GM12878 (cell line): ENCODE data around the gene HCFC1R1. TPM values are rescaled to one million over a fixed set of nuclear protein-coding genes. Genes with fewer than 3 reads are reported as not detected.

ENCODE experiments used
- ATF2 ChIP-seq: IDR thresholded peaks from 2 replicates; pipeline ENCODE4 v1.6.1; 2012; ENCODE audit warnings: low read length, inconsistent platforms
- HDGF ChIP-seq: fragments of 450-650 bp; IDR thresholded peaks from 2 replicates; pipeline ENCODE4 v1.6.1; 2016; ENCODE audit warnings: antibody characterized with exemption
- MTA2 ChIP-seq: fragments of 450-650 bp; IDR thresholded peaks from 2 replicates; pipeline ENCODE4 v1.6.1; 2016; ENCODE audit warnings: low read depth, mild to moderate bottlenecking, moderate library complexity
- NKRF ChIP-seq: fragments of 450-650 bp; conservative IDR thresholded peaks from 2 replicates; pipeline ENCODE4 v1.6.1; 2017; ENCODE audit warnings: mild to moderate bottlenecking, moderate library complexity
- NR2F1 ChIP-seq: fragments of 450-650 bp; conservative IDR thresholded peaks from 2 replicates; pipeline ENCODE4 v1.6.1; 2017; ENCODE audit warnings: mild to moderate bottlenecking
- PRDM15 ChIP-seq: fragments of 450-650 bp; formaldehyde crosslinking; IDR thresholded peaks from 2 replicates; pipeline ENCODE4 v1.4.0; 2020; ENCODE audit warnings: mild to moderate bottlenecking, moderate library complexity
- RBBP5 ChIP-seq: fragments of 200-600 bp; sonication (generic); conservative IDR thresholded peaks from 2 replicates; pipeline ENCODE4 v1.6.1; 2016
- RELB ChIP-seq: fragments of 450-650 bp; IDR thresholded peaks from 2 replicates; pipeline ENCODE4 v1.6.1; 2017; ENCODE audit warnings: low read depth, mild to moderate bottlenecking, moderate library complexity
- SKIL ChIP-seq: fragments of 450-650 bp; IDR thresholded peaks from 2 replicates; pipeline ENCODE4 v1.6.1; 2017; ENCODE audit warnings: mild to moderate bottlenecking, low read depth, inconsistent platforms; ENCODE audit not compliant: poor library complexity, severe bottlenecking
- TAF1 ChIP-seq: IDR thresholded peaks from 2 replicates; pipeline ENCODE4 v1.6.1; 2011; ENCODE audit warnings: mild to moderate bottlenecking, low read depth, low read length, borderline replicate concordance
- TCF3 ChIP-seq: IDR thresholded peaks from 2 replicates; pipeline ENCODE4 v1.6.1; 2012; ENCODE audit warnings: low read depth, mild to moderate bottlenecking, low read length, borderline replicate concordance; ENCODE audit not compliant: insufficient read depth
- ZNF592 ChIP-seq: fragments of 450-650 bp; IDR thresholded peaks from 2 replicates; pipeline ENCODE4 v1.6.1; 2017; ENCODE audit warnings: mild to moderate bottlenecking, moderate library complexity
- polyA plus RNA-seq, 11 experiments: library from polyadenylated mRNA; depleted of rRNA in 4 of 11; unstranded in 6 of 11; stranded (reverse) in 5 of 11; fragments of >200 nt; fragmentation: Nextera tagmentation in 4 of 11; fragmentation: Illumina TruSeq in 1 of 11; extraction: Ambion mirVana in 4 of 11; extraction: Trizol in 1 of 11; gene quantifications; 1 replicate in 1 of 11; 2 replicates in 10 of 11; pipeline versions ENCODE4 v1.2.1 to v1.2.3, GENCODE V29; 2011 to 2016; ENCODE audit warnings: inconsistent platforms in 2 of 11, missing spikeins in 2 of 11, low read depth in 1 of 11
- total RNA-seq, 4 experiments: library from RNA; depleted of rRNA in 3 of 4; stranded (reverse); fragments of >200 nt in 3 of 4; fragmentation: Illumina TruSeq in 1 of 4; extraction: Trizol in 1 of 4; gene quantifications; 2 replicates each; pipeline versions ENCODE4 v1.2.1 to v1.2.3, GENCODE V29; 2013 to 2021

Gene HCFC1R1
- total and polyA plus RNA-seq, 10 of the 15 experiments (the other 5 are each of a cell fraction or from before 2014, with no cell fraction given) = 2.8 to 42.5 (median 20.4) TPM

- no peak for TF ChIP-seq SKIL
- peak; percentile 92 for TF ChIP-seq RELB
- peak; percentile 53; the same call in 1 of the 2 replicates for TF ChIP-seq MTA2
- peak; percentile 34; the same call in 1 of the 2 replicates for TF ChIP-seq HDGF
- 0 out of 2 replicates have a peak, but pooled peaks have one; percentile 10 for TF ChIP-seq ZNF592
- TF ChIP-seq NR2F1 = 0 out of 2 replicates have a peak, but pooled peaks have one; percentile 38
- TF ChIP-seq PRDM15 = no peak
- no peak for TF ChIP-seq RBBP5
- TF ChIP-seq TCF3 = peak; percentile 13; the same call in 1 of the 2 replicates
- TF ChIP-seq ATF2 = no peak; the same call in 1 of the 2 replicates
- no peak for TF ChIP-seq TAF1
- 0 out of 2 replicates have a peak, but pooled peaks have one; percentile 27 for TF ChIP-seq NKRF
Measured at GRCh38 chr16:3065069-3065741, 41.5 kb upstream of the HCFC1R1 start, which contains the start of gene IL32 (continued).
